ENCODE data around the gene TBC1D10A. TPM values are rescaled to one million over a fixed set of nuclear protein-coding genes. Genes with fewer than 3 reads are reported as not detected.

TBC1D10A gene
- total and polyA plus RNA-seq, 12 donors = 3.2 to 9.5 (median 5.7) TPM

DNA sequence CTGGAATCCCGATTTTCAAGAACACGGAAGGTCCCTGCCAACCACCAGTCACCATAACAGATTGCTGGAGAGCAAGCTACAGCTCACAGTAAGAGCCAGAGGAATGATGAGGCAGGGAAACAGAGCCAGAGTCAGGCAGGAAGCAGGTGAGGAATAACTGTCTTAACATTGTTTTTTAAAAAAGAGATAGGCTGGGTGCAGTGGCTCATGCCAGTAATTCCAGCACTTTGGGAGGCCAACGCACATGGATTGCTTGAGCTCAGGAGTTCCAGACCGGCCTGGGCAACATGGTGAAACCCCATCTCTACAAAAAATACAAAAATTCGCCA, 24.0 kb downstream of the TBC1D10A start:
- intact Hi-C loops (cut with DNase I) = no loop called here
- 66 to 74% methylated on average over 5 of the region's 5 CpGs for WGBS, 2 donors
- H3K9me3 ChIP-seq = no peaks in the 10 kb centered on the region
- peak in 1 of 8 donors; percentile 1 for ATAC-seq
- TF ChIP-seq, protein P1, sequence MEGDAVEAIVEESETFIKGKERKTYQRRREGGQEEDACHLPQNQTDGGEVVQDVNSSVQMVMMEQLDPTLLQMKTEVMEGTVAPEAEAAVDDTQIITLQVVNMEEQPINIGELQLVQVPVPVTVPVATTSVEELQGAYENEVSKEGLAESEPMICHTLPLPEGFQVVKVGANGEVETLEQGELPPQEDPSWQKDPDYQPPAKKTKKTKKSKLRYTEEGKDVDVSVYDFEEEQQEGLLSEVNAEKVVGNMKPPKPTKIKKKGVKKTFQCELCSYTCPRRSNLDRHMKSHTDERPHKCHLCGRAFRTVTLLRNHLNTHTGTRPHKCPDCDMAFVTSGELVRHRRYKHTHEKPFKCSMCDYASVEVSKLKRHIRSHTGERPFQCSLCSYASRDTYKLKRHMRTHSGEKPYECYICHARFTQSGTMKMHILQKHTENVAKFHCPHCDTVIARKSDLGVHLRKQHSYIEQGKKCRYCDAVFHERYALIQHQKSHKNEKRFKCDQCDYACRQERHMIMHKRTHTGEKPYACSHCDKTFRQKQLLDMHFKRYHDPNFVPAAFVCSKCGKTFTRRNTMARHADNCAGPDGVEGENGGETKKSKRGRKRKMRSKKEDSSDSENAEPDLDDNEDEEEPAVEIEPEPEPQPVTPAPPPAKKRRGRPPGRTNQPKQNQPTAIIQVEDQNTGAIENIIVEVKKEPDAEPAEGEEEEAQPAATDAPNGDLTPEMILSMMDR (IDR thresholded peaks at IDR 0.05) = no peak
- no peak overlapping the region for H3K4me3 ChIP-seq
- H3K27ac ChIP-seq = peak overlapping the region; percentile 77 to 92 (median 83)
- no peaks in the 10 kb centered on the region for H3K27me3 ChIP-seq
- H3K36me3 ChIP-seq = peaks cover 0 to 58% (median 6%) of the 10 kb centered on the region in 9 donors
- DNase-seq = no peak
- H3K4me1 ChIP-seq = peaks cover 29 to 97% (median 83%) of the 10 kb centered on the region in 9 donors

DNA sequence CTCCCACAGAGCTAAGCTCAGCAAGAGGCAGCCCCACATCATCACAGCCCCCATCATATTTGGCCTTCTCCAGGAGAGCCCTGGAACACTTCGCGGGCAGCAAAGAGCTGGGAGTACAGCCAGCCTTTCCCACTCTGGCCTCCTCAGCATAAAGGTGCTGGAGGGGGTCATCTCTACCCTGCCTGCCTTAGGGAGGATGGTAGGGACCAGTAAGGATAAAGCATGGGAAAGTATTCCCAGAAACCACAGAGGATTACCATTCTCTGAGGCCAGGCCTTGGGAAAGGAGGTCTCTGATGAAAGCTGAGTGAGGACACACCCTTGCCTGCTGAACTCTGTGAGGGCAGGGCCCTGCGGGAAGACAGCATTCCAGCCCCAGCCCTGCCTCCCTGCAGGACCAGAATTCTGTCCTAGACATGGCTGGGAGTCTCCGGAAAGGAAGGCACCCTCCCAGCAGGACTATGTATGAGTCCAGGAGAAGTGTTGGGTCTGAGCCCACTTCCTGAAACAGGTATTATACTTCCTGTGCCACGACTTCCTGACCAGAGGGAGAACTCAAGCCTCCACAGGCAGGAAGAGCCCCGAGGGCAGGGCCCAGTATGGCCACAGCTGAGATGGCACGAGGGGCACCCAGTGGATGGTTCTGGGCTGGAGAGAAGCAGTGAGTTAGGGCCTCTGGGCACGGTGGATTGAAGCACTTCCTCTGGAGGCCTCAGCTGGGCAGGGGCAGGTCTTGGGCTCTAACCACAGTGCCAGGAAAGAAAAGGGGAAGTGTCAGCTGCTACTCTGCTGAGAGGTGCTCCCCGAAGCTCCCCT, 24.5 kb downstream of the TBC1D10A start:
- 61 to 63% methylated on average over 9 of the region's 9 CpGs for WGBS, 2 donors
- intact Hi-C loops (cut with DNase I) = no loop called here
- TF ChIP-seq, protein P1 (IDR thresholded peaks at IDR 0.05) = no peak
- Histone ChIP-seq H3K4me1 (peaks cover 29 to 96% (median 77%) of the 10 kb centered on the region in 9 donors), H3K27me3 (no peaks in the 10 kb centered on the region), H3K9me3 (no peaks in the 10 kb centered on the region), H3K4me3 (no peak overlapping the region), H3K27ac (peak overlapping the region; percentile 77 to 92 (median 83)), H3K36me3 (peaks cover 0 to 64% (median 6%) of the 10 kb centered on the region in 9 donors)
- peak; percentile 8 to 52 (median 38) for ATAC-seq
- peak in 1 of 2 donors; percentile 24 for DNase-seq

DNA sequence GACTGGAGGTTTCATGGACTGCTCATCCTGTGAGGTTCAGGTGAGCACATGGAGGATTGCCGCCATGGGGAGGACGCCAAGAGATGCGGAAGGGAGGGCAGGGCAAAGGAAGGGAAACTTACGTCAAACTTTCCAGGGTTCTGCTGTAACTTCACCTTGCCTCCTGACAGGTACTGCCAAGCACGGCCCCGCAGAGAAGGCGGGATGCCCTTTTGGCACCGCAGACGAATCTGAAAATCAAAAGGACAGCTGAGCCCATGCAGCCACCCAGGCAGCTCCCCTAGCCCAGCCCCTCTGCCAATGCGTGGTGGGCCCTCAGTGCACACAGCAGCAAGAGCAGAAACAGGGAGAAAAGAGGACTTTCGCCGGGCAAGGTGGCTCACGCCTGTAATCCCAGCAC, 27.4 kb downstream of the TBC1D10A start:
- DNase-seq = no peak
- peak overlapping the region in 3 of 10 donors; percentile 22 to 31 (median 30) for H3K27ac ChIP-seq

DNA sequence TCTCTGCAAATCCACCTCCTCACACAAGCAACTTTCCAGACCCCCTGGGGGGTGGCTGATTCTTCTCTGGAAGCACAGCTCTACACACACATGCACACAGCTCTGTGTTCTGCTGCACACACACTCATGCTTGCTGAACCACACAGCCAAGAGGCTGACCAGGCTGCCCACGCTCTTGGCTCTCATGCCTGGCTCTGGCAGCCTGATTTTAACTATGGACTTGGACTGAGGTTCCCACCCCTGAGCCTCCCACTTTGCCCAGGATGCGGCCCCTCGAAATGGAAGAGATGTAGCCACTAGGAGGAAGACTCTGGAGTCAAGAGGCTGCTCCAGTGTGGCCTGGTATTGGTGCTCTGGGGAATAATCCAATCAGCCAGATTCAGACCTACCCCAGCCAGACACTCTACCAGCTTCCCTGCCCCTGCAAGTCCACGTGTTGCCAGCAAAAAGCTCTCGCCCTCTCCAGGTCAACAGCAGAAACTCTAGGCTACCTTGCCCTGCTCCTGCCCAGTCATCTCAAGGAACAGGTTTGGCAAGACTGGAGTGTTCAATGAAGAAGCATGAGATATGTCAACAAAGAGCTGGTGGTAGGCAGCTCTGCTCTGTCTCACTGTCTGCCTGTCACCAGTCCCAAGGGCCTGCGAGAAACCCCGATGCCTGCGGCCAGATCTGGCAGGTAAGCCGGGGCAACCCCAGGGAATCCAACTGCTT, 28.6 kb downstream of the TBC1D10A start:
- 65 to 74% methylated on average over 9 of the region's 9 CpGs for WGBS, 2 donors
- DNase-seq = no peak
- Histone ChIP-seq H3K36me3 (peaks cover 0 to 91% (median 21%) of the 10 kb centered on the region in 9 donors), H3K27me3 (no peaks in the 10 kb centered on the region), H3K4me1 (peaks cover 15 to 55% (median 36%) of the 10 kb centered on the region in 9 donors), H3K4me3 (no peak overlapping the region), H3K27ac (peak overlapping the region in 5 of 10 donors; percentile 18 to 54 (median 23)), H3K9me3 (no peaks in the 10 kb centered on the region)
- intact Hi-C loops (cut with DNase I) = no loop called here
- TF ChIP-seq, protein P1 (IDR thresholded peaks at IDR 0.05) = no peak
- peak in 2 of 8 donors; percentile 27 to 44 for ATAC-seq

More for the DNA sequence above, 27.4 kb downstream of the TBC1D10A start:
- WGBS, 2 donors = 94 to 96% methylated on average over 13 of the region's 13 CpGs
- intact Hi-C loops (cut with DNase I) = no loop called here
- peaks cover 21 to 67% (median 48%) of the 10 kb centered on the region in 9 donors for H3K4me1 ChIP-seq
- peaks cover 0 to 90% (median 10%) of the 10 kb centered on the region in 9 donors for H3K36me3 ChIP-seq
- ATAC-seq = no peak
- H3K9me3 ChIP-seq = no peaks in the 10 kb centered on the region
- TF ChIP-seq, protein P1 (IDR thresholded peaks at IDR 0.05) = no peak
- no peak overlapping the region for H3K4me3 ChIP-seq
- H3K27me3 ChIP-seq = no peaks in the 10 kb centered on the region
